Right atrium auricular region (tissue), 2 donors: ENCODE results near the gene UGT2A1. TPM values are rescaled to one million over a fixed set of nuclear protein-coding genes. Genes with fewer than 3 reads are reported as not detected.

ENCODE experiments used
- DNase-seq: peaks from one replicate; pipeline ENCODE4 v3.0.0-alpha.2; 2019; ENCODE audit warnings: low spot score
- H3K27ac ChIP-seq, 2 donors: fragments of 200-600 bp; sonication (generic); 1 replicate in 1 of 2; 2 replicates in 1 of 2; pipeline ENCODE4 v1.5.1; 2016 to 2019
- H3K27me3 ChIP-seq, 2 donors: fragments of 200-600 bp; sonication (generic); one replicate each; pipeline versions ENCODE4 v1.5.1 to v1.6.0; 2017 to 2019
- H3K36me3 ChIP-seq: fragments of 200-600 bp; sonication (generic); one replicate; pipeline ENCODE4 v1.5.1; 2016
- H3K4me1 ChIP-seq, 2 donors: fragments of 200-600 bp; sonication (generic); one replicate each; pipeline versions ENCODE4 v1.5.1 to v1.6.0; 2017 to 2019
- H3K4me3 ChIP-seq, 2 donors: fragments of 200-600 bp; sonication (generic); 1 replicate in 1 of 2; 2 replicates in 1 of 2; pipeline ENCODE4 v1.5.1; 2017 to 2019; ENCODE audit warnings: mild to moderate bottlenecking in 1 of 2, moderate library complexity in 1 of 2
- H3K9me3 ChIP-seq, 2 donors: fragments of 200-600 bp; sonication (generic); one replicate each; pipeline ENCODE4 v1.5.1; 2019
- CTCF ChIP-seq, 2 donors: fragments of 200-600 bp; sonication (generic); IDR thresholded peaks; one replicate each; pipeline ENCODE4 v1.5.1; 2019; ENCODE audit warnings: antibody characterized with exemption in 2 of 2
- total RNA-seq, 2 donors: library from RNA; depleted of rRNA; stranded (reverse); fragments of >200 nt; gene quantifications; one replicate each; pipeline ENCODE4 v1.1.0, GENCODE V29; 2016

UGT2A1 gene
- total RNA-seq, 2 donors from 2014 or later = not detected

GRCh38 chr4:69610484-69610883 is 42.6 kb downstream of the UGT2A1 start:
- no peak for DNase-seq
- Histone ChIP-seq H3K4me3 (no peak overlapping the region), H3K4me1 (no peaks in the 10 kb centered on the region), H3K9me3 (no peaks in the 10 kb centered on the region), H3K36me3 (no peaks in the 10 kb centered on the region), H3K27ac (no peak overlapping the region), H3K27me3 (no peaks in the 10 kb centered on the region)
- TF ChIP-seq CTCF (IDR thresholded peaks at IDR 0.05) = no peak

- Histone ChIP-seq H3K27ac (no peak overlapping the region), H3K36me3 (no peaks in the 10 kb centered on the region), H3K9me3 (no peaks in the 10 kb centered on the region), H3K4me3 (no peak overlapping the region), H3K27me3 (no peaks in the 10 kb centered on the region), H3K4me1 (no peaks in the 10 kb centered on the region)
- TF ChIP-seq CTCF (IDR thresholded peaks at IDR 0.05) = no peak
- DNase-seq = no peak
Observed at GRCh38 chr4:69601065-69601464, 52.0 kb downstream of the UGT2A1 start.

DNA sequence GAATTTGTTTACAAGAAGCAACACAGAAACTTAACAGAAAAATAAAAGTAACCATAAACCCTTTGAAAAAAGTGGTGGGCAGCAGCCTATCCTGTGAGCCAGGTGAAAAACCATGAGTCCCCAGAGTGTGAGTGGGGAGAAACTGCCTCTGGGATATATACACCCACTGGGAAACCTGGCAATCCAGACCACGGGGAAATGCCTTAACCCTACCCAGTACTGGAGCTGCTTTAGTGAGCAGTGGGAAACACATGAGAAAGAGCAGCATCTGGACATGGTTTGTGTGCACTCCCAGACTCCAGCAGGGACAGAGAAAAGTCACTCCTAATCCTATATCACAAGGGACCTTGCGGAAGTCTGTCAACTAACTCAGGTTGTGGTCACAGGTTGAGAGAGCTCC is 53.0 kb downstream of the UGT2A1 start:
- H3K36me3 ChIP-seq = no peaks in the 10 kb centered on the region
- DNase-seq = no peak
- H3K4me1 ChIP-seq = no peaks in the 10 kb centered on the region
- no peaks in the 10 kb centered on the region for H3K9me3 ChIP-seq
- no peaks in the 10 kb centered on the region for H3K27me3 ChIP-seq
- no peak for TF ChIP-seq CTCF (IDR thresholded peaks at IDR 0.05)
- no peak overlapping the region for H3K4me3 ChIP-seq
- H3K27ac ChIP-seq = no peak overlapping the region

- Histone ChIP-seq H3K27ac (no peak overlapping the region), H3K4me1 (no peaks in the 10 kb centered on the region), H3K27me3 (no peaks in the 10 kb centered on the region), H3K9me3 (no peaks in the 10 kb centered on the region), H3K4me3 (no peak overlapping the region), H3K36me3 (no peaks in the 10 kb centered on the region)
- no peak for DNase-seq
- no peak for TF ChIP-seq CTCF (IDR thresholded peaks at IDR 0.05)
Observed at GRCh38 chr4:69594382-69594781, 58.7 kb downstream of the UGT2A1 start.

GRCh38 chr4:69591364-69591763 is 61.7 kb downstream of the UGT2A1 start:
- Histone ChIP-seq H3K4me1 (no peaks in the 10 kb centered on the region), H3K4me3 (no peak overlapping the region), H3K27me3 (no peaks in the 10 kb centered on the region), H3K9me3 (no peaks in the 10 kb centered on the region), H3K27ac (no peak overlapping the region), H3K36me3 (no peaks in the 10 kb centered on the region)
- TF ChIP-seq CTCF (IDR thresholded peaks at IDR 0.05) = no peak
- no peak for DNase-seq

DNA sequence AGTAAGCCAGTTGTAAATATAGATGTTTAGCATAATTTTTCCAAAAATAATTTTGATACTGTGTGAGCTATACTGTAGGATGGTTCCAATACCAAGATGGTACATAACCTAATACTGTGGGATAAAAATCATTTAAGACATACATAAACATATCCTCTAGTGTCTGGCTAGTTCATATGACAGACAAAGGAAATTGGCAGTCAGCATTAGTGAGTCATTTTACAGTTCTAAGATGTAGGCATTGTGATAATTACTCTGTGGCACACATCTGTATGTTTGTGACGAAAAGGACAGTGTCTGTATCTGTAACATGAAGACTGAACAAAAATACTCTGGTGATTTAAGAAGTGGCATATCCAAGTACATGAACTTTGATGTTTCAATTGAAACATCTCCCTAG is 63.2 kb downstream of the UGT2A1 start:
- H3K27ac ChIP-seq = no peak overlapping the region
- H3K4me1 ChIP-seq = no peaks in the 10 kb centered on the region
- no peaks in the 10 kb centered on the region for H3K9me3 ChIP-seq
- no peaks in the 10 kb centered on the region for H3K36me3 ChIP-seq
- H3K4me3 ChIP-seq = no peak overlapping the region
- TF ChIP-seq CTCF (IDR thresholded peaks at IDR 0.05) = no peak
- DNase-seq = no peak
- H3K27me3 ChIP-seq = no peaks in the 10 kb centered on the region
